ENCODE results near the gene SLC4A3. TPM values are rescaled to one million over a fixed set of nuclear protein-coding genes. Genes with fewer than 3 reads are reported as not detected.

Gene SLC4A3
- total RNA-seq, 2 experiments from 2014 or later: 0.16 to 0.20 TPM

DNA sequence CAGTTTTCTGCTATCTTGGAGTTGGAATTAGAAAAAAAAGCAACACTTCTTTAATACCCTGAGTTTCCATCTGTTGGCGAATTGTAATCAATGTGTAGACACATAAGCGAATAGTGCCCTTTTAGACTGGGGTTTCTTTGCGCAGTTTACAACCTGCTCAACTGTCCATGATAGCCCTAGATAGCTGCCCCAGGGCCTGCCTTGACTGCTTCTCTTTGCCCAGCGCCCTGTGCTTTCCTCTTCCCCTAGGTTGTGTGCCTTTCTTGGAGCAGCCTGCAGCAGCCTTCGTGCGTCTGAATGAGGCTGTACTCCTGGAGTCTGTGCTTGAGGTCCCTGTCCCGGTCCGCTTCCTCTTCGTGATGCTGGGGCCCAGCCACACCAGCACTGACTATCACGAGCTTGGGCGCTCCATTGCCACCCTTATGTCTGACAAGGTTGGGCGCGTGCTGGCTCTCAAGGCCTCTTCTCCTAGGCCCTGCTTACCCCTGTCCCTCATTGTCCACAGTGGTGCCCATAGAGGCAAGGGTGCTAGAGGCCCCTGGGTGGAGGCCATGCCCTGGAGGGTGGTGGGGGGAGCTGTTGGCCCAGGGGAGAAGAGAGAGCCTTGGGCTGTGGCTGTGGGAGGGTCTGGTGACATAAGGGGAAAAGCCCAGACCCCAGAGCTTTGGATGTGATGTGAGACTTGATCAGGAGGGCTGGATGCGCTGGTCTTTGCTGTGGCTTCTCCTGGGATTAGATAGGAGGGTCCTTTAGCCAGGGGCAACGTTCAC, 6.9 kb downstream of the SLC4A3 start:
- Mint-ChIP-seq H3K4me3 (no peak overlapping the region), H3K27me3 (peaks cover 27% of the 10 kb centered on the region), H3K9me3 (no peaks in the 10 kb centered on the region), H3K4me1 (ENCODE audit: low read depth) (no peaks in the 10 kb centered on the region), H3K36me3 (ENCODE audit: low read depth) (no peaks in the 10 kb centered on the region), H3K27ac (no peak overlapping the region)
- peaks cover 0 to 9% of the 10 kb centered on the region in 2 experiments for H3K9me3 ChIP-seq (ENCODE audit: control insufficient read depth in 1 of 2, insufficient read depth in 1 of 2, low read length in 2 of 2)
- DNase-seq (no peak), ATAC-seq (ENCODE audit: poor library complexity) (no peak)
- ChIA-PET POLR2A (no interaction called here), CTCF (no interaction called here)
- TF ChIP-seq, protein P1, sequence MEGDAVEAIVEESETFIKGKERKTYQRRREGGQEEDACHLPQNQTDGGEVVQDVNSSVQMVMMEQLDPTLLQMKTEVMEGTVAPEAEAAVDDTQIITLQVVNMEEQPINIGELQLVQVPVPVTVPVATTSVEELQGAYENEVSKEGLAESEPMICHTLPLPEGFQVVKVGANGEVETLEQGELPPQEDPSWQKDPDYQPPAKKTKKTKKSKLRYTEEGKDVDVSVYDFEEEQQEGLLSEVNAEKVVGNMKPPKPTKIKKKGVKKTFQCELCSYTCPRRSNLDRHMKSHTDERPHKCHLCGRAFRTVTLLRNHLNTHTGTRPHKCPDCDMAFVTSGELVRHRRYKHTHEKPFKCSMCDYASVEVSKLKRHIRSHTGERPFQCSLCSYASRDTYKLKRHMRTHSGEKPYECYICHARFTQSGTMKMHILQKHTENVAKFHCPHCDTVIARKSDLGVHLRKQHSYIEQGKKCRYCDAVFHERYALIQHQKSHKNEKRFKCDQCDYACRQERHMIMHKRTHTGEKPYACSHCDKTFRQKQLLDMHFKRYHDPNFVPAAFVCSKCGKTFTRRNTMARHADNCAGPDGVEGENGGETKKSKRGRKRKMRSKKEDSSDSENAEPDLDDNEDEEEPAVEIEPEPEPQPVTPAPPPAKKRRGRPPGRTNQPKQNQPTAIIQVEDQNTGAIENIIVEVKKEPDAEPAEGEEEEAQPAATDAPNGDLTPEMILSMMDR (IDR thresholded peaks at IDR 0.05): no peak
- H3K27ac ChIP-seq (ENCODE audit: low read depth in 1 of 2, low read length in 2 of 2): no peak overlapping the region
- no peak overlapping the region for H3K4me3 ChIP-seq (ENCODE audit: low read length)
- H3K36me3 ChIP-seq (ENCODE audit: insufficient read depth, low read length): no peaks in the 10 kb centered on the region
- H3K27me3 ChIP-seq (ENCODE audit: control insufficient read depth in 1 of 2, insufficient read depth in 2 of 2, low read length in 2 of 2): peaks cover 3 to 5% of the 10 kb centered on the region in 2 experiments
- no peaks in the 10 kb centered on the region for H3K4me1 ChIP-seq (ENCODE audit: insufficient read depth, low read length)
- intact Hi-C loops (cut with DNase I, micrococcal nuclease): no loop called here

DNA sequence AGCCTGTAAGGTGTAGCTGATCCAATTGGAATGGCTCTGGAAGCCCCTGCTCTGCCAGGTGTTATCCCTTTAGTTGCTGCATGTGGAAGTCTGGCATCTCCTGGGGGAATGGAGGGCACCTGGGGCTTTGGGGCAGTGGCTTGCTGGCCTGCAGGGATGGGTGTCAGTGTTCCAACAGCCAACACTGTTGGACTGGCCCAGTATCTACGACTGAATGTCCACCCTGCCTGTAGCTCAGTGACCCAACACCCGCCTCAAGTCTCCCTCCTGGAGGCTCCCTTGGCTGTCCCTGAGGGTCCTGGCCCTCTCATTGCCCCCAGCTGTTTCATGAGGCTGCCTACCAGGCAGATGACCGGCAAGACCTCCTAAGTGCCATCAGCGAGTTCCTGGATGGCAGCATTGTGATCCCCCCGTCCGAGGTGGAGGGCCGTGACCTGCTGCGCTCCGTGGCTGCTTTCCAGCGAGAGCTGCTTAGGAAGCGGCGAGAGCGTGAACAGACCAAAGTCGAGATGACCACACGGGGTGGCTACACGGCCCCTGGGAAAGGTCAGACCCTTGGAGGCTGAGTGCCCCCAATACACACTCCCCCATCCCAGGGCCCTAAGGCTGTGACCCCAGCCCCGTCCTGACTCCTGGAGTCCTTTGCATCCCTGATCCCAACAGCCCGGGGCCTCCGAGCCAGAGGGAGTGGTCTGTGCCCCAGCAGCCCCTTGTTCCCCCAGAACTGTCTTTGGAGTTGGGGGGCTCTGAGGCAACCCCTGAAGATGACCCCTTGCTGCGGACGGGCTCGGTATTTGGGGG, 7.7 kb downstream of the SLC4A3 start:
- Histone ChIP-seq H3K4me3 (ENCODE audit: low read length) (no peak overlapping the region), H3K27ac (ENCODE audit: low read depth in 1 of 2, low read length in 2 of 2) (no peak overlapping the region), H3K27me3 (ENCODE audit: control insufficient read depth in 1 of 2, insufficient read depth in 2 of 2, low read length in 2 of 2) (peaks cover 0 to 5% of the 10 kb centered on the region in 2 experiments), H3K9me3 (ENCODE audit: control insufficient read depth in 1 of 2, insufficient read depth in 1 of 2, low read length in 2 of 2) (peaks cover 0 to 10% of the 10 kb centered on the region in 2 experiments), H3K4me1 (ENCODE audit: insufficient read depth, low read length) (no peaks in the 10 kb centered on the region), H3K36me3 (ENCODE audit: insufficient read depth, low read length) (no peaks in the 10 kb centered on the region)
- ATAC-seq (ENCODE audit: poor library complexity) (no peak), DNase-seq (no peak)
- intact Hi-C loops (cut with DNase I, micrococcal nuclease): no loop called here
- ChIA-PET CTCF (no interaction called here), POLR2A (no interaction called here)
- no peaks in the 10 kb centered on the region for H3K36me3 Mint-ChIP-seq (ENCODE audit: low read depth)
- no peak overlapping the region for H3K4me3 Mint-ChIP-seq
- no peaks in the 10 kb centered on the region for H3K4me1 Mint-ChIP-seq (ENCODE audit: low read depth)
- no peak overlapping the region for H3K27ac Mint-ChIP-seq
- TF ChIP-seq, protein P1 (IDR thresholded peaks at IDR 0.05): no peak
- peaks cover 26% of the 10 kb centered on the region for H3K27me3 Mint-ChIP-seq
- no peaks in the 10 kb centered on the region for H3K9me3 Mint-ChIP-seq

DNA sequence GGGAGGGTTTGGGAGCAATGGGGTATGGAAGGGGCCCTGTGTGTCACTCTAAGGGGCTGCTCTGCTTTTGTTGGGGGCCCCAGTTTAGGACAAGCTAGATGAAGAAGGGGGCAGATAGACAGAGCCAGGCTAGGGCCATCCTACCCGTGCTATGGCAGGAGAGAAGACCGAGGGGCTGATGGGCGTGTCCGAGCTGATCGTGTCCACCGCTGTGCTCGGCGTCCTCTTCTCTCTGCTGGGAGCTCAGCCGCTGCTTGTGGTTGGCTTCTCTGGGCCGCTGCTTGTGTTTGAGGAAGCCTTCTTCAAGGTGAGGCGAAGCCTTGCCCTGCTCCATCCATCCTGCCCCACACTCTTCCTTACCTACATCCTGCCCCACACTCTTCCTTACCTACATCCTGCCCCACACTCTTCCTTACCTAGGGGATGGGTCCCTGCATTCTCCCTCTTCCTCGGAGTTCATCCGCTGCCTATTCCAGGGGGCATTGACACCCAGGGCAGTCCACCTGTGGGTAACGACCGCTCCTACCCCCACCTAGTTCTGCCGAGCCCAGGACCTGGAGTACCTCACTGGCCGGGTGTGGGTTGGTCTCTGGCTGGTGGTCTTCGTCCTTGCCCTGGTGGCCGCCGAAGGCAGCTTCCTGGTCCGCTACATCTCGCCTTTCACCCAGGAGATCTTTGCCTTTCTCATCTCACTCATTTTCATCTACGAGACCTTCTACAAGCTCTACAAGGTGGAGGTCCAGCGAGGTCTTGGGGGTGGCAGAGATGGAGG, 8.9 kb downstream of the SLC4A3 start:
- DNase-seq: no peak
- H3K4me3 Mint-ChIP-seq: no peak overlapping the region
- Histone ChIP-seq H3K9me3 (ENCODE audit: control insufficient read depth in 1 of 2, insufficient read depth in 1 of 2, low read length in 2 of 2) (peaks cover 0 to 10% of the 10 kb centered on the region in 2 experiments), H3K4me3 (ENCODE audit: low read length) (no peak overlapping the region), H3K36me3 (ENCODE audit: insufficient read depth, low read length) (no peaks in the 10 kb centered on the region), H3K4me1 (ENCODE audit: insufficient read depth, low read length) (no peaks in the 10 kb centered on the region), H3K27me3 (ENCODE audit: control insufficient read depth in 1 of 2, insufficient read depth in 2 of 2, low read length in 2 of 2) (peaks cover 0 to 5% of the 10 kb centered on the region in 2 experiments), H3K27ac (ENCODE audit: low read depth in 1 of 2, low read length in 2 of 2) (no peak overlapping the region)
- no peaks in the 10 kb centered on the region for H3K36me3 Mint-ChIP-seq (ENCODE audit: low read depth)
- H3K9me3 Mint-ChIP-seq: no peaks in the 10 kb centered on the region
- ChIA-PET CTCF (no interaction called here), POLR2A (no interaction called here)
- intact Hi-C loops (cut with DNase I, micrococcal nuclease): no loop called here
- no peak overlapping the region for H3K27ac Mint-ChIP-seq
- TF ChIP-seq, protein P1 (IDR thresholded peaks at IDR 0.05): no peak
- peaks cover 20% of the 10 kb centered on the region for H3K27me3 Mint-ChIP-seq
- no peaks in the 10 kb centered on the region for H3K4me1 Mint-ChIP-seq (ENCODE audit: low read depth)
- ATAC-seq (ENCODE audit: poor library complexity): no peak

Data from CD4-positive, alpha-beta T cell (primary cell).